ENCODE results near the gene ZNF219. TPM values are rescaled to one million over a fixed set of nuclear protein-coding genes. Genes with fewer than 3 reads are reported as not detected.

ZNF219 gene
- total and polyA plus RNA-seq, 2 of the 13 experiments (the other 11 are each of a cell fraction or from before 2014, with no cell fraction given): 34.5 to 36.6 TPM

- TF ChIP-seq ZBTB40 (IDR thresholded peaks at IDR 0.05): no peak
- peak; percentile 62 for TF ChIP-seq ZBTB40 (CRISPR knock-in tag; IDR thresholded peaks at IDR 0.05)
- TF ChIP-seq ARNT (IDR thresholded peaks at IDR 0.05): no peak
- no peak for TF ChIP-seq CREM (IDR thresholded peaks at IDR 0.05)
- TF ChIP-seq CREM (CRISPR knock-in tag; IDR thresholded peaks at IDR 0.05): no peak
- no peak for TF ChIP-seq NAIF1 (CRISPR knock-in tag; IDR thresholded peaks at IDR 0.05; ENCODE audit: borderline replicate concordance)
- TF ChIP-seq NCOR1 (IDR thresholded peaks at IDR 0.05; ENCODE audit: borderline replicate concordance, low read length): no peak
- peak; percentile 70; the same call in 1 of the 2 replicates for TF ChIP-seq HOXD1 (CRISPR knock-in tag; IDR thresholded peaks at IDR 0.05)
- TF ChIP-seq NFATC3 (CRISPR knock-in tag; IDR thresholded peaks at IDR 0.05): peak; percentile 70; the same call in 1 of the 2 replicates
- TF ChIP-seq BHLHE40 (IDR thresholded peaks at IDR 0.05; ENCODE audit: low read length): peak; percentile 64
- TF ChIP-seq TP53 (CRISPR knock-in tag; conservative IDR thresholded peaks at IDR 0.05): no peak
- TF ChIP-seq ZNF766 (CRISPR knock-in tag; IDR thresholded peaks at IDR 0.05; ENCODE audit: borderline replicate concordance): no peak
- TF ChIP-seq ZNF232 (CRISPR knock-in tag; IDR thresholded peaks at IDR 0.05; ENCODE audit: borderline replicate concordance): no peak
- TF ChIP-seq TFAP4 (IDR thresholded peaks at IDR 0.05; ENCODE audit: borderline replicate concordance, low read depth): peak; percentile 33; the same call in 1 of the 2 replicates
- peak; percentile 69; the same call in 1 of the 2 replicates for TF ChIP-seq ZNF619 (CRISPR knock-in tag; IDR thresholded peaks at IDR 0.05)
- peak; percentile 94; the same call in 1 of the 2 replicates for TF ChIP-seq ZMAT3 (CRISPR knock-in tag; conservative IDR thresholded peaks at IDR 0.05)
- no peak for TF ChIP-seq TCF12 (IDR thresholded peaks at IDR 0.05)
- TF ChIP-seq TCF12 (CRISPR knock-in tag; IDR thresholded peaks at IDR 0.05): no peak
- no peak for TF ChIP-seq SNAPC5 (CRISPR knock-in tag; IDR thresholded peaks at IDR 0.05; ENCODE audit: borderline replicate concordance)
- TF ChIP-seq NONO (IDR thresholded peaks at IDR 0.05): no peak
- peak; percentile 91; the same call in 1 of the 2 replicates for TF ChIP-seq NONO (CRISPR knock-in tag; conservative IDR thresholded peaks at IDR 0.05)
- peak; percentile 89; the same call in 1 of the 2 replicates for TF ChIP-seq ZNF614 (CRISPR knock-in tag; IDR thresholded peaks at IDR 0.05; ENCODE audit: borderline replicate concordance)
- TF ChIP-seq ZNF615 (CRISPR knock-in tag; IDR thresholded peaks at IDR 0.05; ENCODE audit: borderline replicate concordance): no peak
These were observed 6.0 kb downstream of the ZNF219 start (continued) for GRCh38 chr14:21092273-21093011.

All from HepG2 (cell line).